BLaER1 (cell line): ENCODE data around the gene OPRM1.

Source experiments
- H3K27ac ChIP-seq: shearing (Covaris generic); formaldehyde crosslinking; 2 replicates; pipeline ENCODE4 v1.8.1; 2022
- H3K27me3 ChIP-seq: shearing (Covaris generic); formaldehyde crosslinking; 2 replicates; pipeline ENCODE4 v1.8.1; 2022
- H3K36me3 ChIP-seq: shearing (Covaris generic); formaldehyde crosslinking; 2 replicates; pipeline ENCODE4 v1.8.1; 2022
- H3K4me1 ChIP-seq: shearing (Covaris generic); formaldehyde crosslinking; 2 replicates; pipeline ENCODE4 v1.8.1; 2022
- H3K4me2 ChIP-seq: shearing (Covaris generic); formaldehyde crosslinking; 2 replicates; pipeline ENCODE4 v1.8.1; 2022
- H3K4me3 ChIP-seq: shearing (Covaris generic); formaldehyde crosslinking; 2 replicates; pipeline ENCODE4 v1.8.1; 2022
- H3K9ac ChIP-seq: shearing (Covaris generic); formaldehyde crosslinking; 2 replicates; pipeline ENCODE4 v1.8.1; 2022
- H3K9me3 ChIP-seq: shearing (Covaris generic); formaldehyde crosslinking; 2 replicates; pipeline ENCODE4 v1.8.1; 2022
- H4K20me1 ChIP-seq: shearing (Covaris generic); formaldehyde crosslinking; 2 replicates; pipeline ENCODE4 v1.8.1; 2022
- Cebpa-rat ChIP-seq: shearing (Covaris generic); IDR thresholded peaks from 2 replicates; pipeline ENCODE4 v1.8.1; 2022

OPRM1 gene

DNA sequence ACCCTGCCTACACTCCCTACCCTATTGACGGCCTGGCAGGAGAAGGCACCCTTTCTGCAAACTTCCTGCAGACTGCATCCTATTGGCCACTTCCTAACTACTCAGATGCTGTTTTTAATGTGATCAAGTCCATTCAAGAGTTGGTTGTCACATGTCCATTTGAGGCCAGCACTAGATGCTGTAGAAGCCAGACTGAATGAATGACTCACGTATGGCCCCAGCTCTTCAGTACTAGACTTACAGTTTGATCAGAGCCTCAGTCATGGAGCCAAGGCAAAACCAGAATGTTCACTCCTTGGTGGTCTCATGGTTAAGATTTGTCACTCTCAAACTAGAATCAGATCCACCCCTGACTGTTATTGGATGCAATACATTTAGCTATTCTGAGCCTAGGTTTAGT lies 101.7 kb downstream of the OPRM1 start:
- no peak overlapping the region for H3K27ac ChIP-seq
- H3K9ac ChIP-seq, result no peak overlapping the region
- no peaks in the 10 kb centered on the region for H4K20me1 ChIP-seq
- no peaks in the 10 kb centered on the region for H3K36me3 ChIP-seq
- no peaks in the 10 kb centered on the region for H3K9me3 ChIP-seq
- H3K4me2 ChIP-seq, result no peak overlapping the region
- no peak overlapping the region for H3K4me3 ChIP-seq
- no peak for TF ChIP-seq Cebpa-rat
- no peaks in the 10 kb centered on the region for H3K4me1 ChIP-seq
- no peaks in the 10 kb centered on the region for H3K27me3 ChIP-seq

DNA sequence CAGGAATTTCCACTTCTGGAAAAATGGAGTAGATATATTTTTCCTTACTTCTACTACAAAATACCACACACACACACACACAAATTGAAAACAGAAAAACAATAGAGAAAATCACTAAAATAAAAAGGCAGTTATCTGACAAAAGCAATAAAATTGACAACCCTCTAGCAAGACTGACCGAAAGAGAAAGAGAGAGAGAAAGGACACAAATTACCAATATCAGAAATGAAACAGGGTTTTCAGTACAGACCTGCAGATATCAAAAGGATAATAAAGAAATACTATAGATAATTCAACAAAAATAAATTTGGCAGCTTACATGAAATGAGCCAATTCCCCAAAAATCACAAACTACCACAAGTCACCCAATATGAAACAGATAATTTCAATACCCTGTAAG lies 104.7 kb downstream of the OPRM1 start:
- H3K27ac ChIP-seq, result no peak overlapping the region
- no peak overlapping the region for H3K4me2 ChIP-seq
- H4K20me1 ChIP-seq, result no peaks in the 10 kb centered on the region
- H3K4me3 ChIP-seq, result no peak overlapping the region
- no peak for TF ChIP-seq Cebpa-rat
- no peak overlapping the region for H3K9ac ChIP-seq
- H3K36me3 ChIP-seq, result no peaks in the 10 kb centered on the region
- H3K27me3 ChIP-seq, result no peaks in the 10 kb centered on the region
- no peaks in the 10 kb centered on the region for H3K9me3 ChIP-seq
- no peaks in the 10 kb centered on the region for H3K4me1 ChIP-seq

DNA sequence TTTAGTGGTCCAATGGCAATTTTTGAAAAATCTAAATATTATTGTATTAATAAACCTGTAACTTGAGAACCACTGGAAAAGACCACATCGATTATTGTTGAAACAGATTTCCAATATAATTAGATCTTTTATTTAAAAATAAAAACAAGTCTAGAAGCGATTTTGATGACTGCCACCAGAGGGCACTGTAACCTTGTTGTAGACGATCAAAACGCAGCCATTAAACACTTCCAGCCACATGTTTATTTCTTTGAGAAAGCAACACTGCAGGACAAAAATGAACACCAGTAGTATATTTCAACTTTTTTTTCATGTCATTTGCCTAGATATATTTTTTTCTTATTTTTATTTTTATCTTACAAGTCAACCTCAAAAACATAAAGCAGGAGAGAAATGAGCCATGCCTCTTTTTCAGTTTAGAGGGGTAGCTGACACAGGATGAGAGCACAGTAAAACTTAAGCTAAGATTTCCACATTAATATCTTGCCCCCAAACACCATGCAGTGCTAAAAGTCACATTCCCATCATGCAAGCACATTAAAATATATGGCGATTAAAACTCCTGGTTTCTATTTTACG lies 115.4 kb downstream of the OPRM1 start:
- Histone ChIP-seq H3K4me1 (peaks cover 30% of the 10 kb centered on the region), H3K9me3 (peaks cover 9% of the 10 kb centered on the region), H3K27ac (no peak overlapping the region), H3K36me3 (no peaks in the 10 kb centered on the region), H4K20me1 (no peaks in the 10 kb centered on the region), H3K4me3 (no peak overlapping the region), H3K4me2 (no peak overlapping the region), H3K27me3 (no peaks in the 10 kb centered on the region), H3K9ac (no peak overlapping the region)
- TF ChIP-seq Cebpa-rat, result no peak

DNA sequence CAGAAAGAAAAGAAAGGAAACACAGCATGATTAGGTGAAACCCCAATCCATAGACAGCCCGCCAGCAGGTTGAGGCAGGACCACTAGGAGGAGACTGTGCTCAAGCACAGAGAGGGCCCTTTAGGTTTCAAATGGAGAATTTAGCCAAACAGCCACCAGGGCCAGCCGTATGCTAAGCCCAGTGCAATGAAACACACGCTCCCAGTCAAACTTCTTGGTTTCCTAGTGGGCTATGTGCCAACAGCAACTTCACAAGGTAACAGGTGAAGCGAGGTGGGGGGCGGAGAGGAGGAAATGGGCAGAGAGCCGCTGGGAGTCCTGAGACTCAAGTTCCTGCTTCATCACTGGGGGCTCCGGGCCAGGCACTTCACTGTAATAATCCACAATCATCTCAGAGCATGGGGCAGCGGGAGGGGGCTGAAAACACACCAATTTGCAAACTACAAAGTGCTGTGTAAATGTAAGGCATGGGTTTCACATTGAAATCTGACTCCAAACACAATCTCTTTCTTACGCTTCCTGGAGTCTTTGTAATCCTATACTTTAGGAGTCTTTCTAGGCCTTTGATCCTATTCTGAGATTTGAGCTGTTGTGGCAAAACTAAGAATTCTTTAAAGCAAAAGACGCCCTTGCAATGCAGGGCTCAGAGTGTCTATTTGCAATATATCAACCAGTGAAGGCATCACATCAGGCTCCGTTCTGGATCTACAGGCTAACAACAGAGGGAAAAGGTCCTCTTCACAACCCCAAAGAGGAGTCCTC lies 117.3 kb downstream of the OPRM1 start:
- Histone ChIP-seq H3K27me3 (no peaks in the 10 kb centered on the region), H3K4me1 (peaks cover 25% of the 10 kb centered on the region), H3K9me3 (peaks cover 5% of the 10 kb centered on the region; the same call in 1 of the 2 replicates), H3K27ac (peak overlapping the region; percentile 62), H4K20me1 (no peaks in the 10 kb centered on the region), H3K9ac (peak overlapping the region; percentile 67; the same call in 1 of the 2 replicates), H3K4me2 (peak overlapping the region; percentile 70), H3K4me3 (peak overlapping the region; percentile 32; the same call in 1 of the 2 replicates), H3K36me3 (no peaks in the 10 kb centered on the region)
- TF ChIP-seq Cebpa-rat, result no peak

DNA sequence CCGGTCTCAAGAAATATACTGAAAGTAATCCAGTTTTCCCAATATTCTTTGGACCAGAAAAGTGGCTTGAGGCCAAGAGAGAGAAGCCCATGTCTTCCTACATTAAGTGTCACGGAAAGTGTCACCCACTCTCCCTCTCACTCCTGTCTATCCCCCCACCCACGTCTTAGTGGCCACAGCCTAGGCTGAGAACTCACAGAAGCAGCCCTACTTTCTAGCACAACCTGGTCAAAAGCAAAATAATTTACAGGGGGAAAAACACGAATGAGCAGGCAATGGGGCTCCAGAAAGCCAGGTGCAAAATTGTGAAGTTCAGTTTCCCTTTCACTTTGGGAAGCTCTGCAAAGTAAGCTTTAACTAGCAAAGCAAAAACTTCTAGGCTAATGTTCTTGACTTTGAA lies 118.0 kb downstream of the OPRM1 start:
- Histone ChIP-seq H3K4me3 (peak overlapping the region; percentile 32; the same call in 1 of the 2 replicates), H3K27me3 (no peaks in the 10 kb centered on the region), H3K36me3 (no peaks in the 10 kb centered on the region), H3K9ac (peak overlapping the region; percentile 67), H3K4me1 (peaks cover 28% of the 10 kb centered on the region), H3K9me3 (peaks cover 5% of the 10 kb centered on the region; the same call in 1 of the 2 replicates), H4K20me1 (no peaks in the 10 kb centered on the region), H3K4me2 (peak overlapping the region; percentile 70), H3K27ac (peak overlapping the region; percentile 62)
- TF ChIP-seq Cebpa-rat, result no peak

DNA sequence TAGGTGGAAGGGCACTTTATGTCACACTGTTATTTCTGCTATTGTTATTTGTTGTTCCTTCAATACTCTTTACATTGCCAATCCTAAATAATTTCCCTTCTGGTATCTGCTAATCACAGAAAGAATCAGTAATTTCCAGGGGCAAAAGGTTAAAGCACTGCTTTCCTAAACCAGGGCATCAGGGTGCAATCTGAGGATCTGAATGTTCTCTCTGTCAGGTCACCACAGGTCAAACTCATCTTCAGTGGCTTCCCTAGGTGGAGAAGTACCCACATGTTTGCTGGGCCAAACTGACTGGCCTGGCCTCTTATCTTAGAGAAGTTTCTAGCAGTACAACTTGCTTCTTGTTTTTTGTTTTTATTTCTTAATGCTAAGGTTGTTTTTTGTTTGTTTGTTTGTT lies 118.7 kb downstream of the OPRM1 start:
- TF ChIP-seq Cebpa-rat, result no peak
- Histone ChIP-seq H3K9me3 (peaks cover 5% of the 10 kb centered on the region; the same call in 1 of the 2 replicates), H3K4me1 (peaks cover 34% of the 10 kb centered on the region), H4K20me1 (no peaks in the 10 kb centered on the region), H3K36me3 (no peaks in the 10 kb centered on the region), H3K9ac (0 out of 2 replicates have a peak overlapping the region, but pooled peaks have one; percentile 67), H3K27me3 (no peaks in the 10 kb centered on the region), H3K27ac (peak overlapping the region; percentile 62), H3K4me3 (no peak overlapping the region), H3K4me2 (peak overlapping the region; percentile 70)

DNA sequence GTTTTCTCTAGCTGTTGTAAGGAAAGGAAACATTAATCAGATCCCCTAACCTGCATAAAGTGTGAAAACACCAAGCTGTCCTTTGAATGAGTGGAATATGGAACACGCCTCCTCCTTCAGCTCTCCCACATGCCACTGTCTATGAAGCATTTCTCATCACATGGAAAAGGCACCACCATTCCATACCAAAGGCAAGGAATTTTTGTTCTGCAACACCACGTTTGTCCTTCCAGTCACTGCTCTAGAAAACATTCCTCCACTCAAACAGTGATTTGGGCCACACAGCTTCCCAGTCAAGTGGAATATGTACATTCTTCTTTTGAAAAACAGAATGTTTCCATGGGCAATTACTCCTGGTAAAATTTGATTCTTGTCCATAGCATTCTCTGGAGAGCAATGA lies 120.1 kb downstream of the OPRM1 start:
- Histone ChIP-seq H3K27me3 (no peaks in the 10 kb centered on the region), H3K4me1 (peaks cover 45% of the 10 kb centered on the region), H3K4me2 (no peak overlapping the region), H4K20me1 (no peaks in the 10 kb centered on the region), H3K9me3 (peaks cover 10% of the 10 kb centered on the region; the same call in 1 of the 2 replicates), H3K27ac (no peak overlapping the region), H3K4me3 (no peak overlapping the region), H3K9ac (no peak overlapping the region), H3K36me3 (no peaks in the 10 kb centered on the region)
- no peak for TF ChIP-seq Cebpa-rat

DNA sequence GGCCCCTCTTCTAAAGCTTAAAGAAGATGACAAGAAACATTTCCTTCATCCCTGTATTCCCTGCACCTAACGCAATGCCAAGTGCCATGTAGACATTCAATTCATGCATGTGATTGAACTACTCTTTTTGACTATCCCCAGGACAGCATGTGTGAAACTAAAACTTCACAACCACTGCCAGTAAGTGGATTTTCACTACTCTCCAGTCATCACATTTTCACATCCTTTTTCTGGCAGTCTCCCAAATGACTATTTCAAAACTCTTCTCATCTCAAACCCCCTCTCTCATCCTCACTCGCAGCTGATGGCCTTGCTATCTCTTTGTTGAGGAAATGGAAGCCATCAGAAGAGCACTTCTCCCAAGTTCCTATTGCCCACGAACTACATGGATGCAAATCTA lies 122.6 kb downstream of the OPRM1 start:
- H3K9me3 ChIP-seq, result peaks cover 13% of the 10 kb centered on the region
- TF ChIP-seq Cebpa-rat, result no peak
- H3K4me1 ChIP-seq, result peaks cover 63% of the 10 kb centered on the region
- no peak overlapping the region for H3K27ac ChIP-seq
- no peak overlapping the region for H3K9ac ChIP-seq
- no peaks in the 10 kb centered on the region for H3K27me3 ChIP-seq
- H3K36me3 ChIP-seq, result no peaks in the 10 kb centered on the region; the same call in 1 of the 2 replicates
- H3K4me3 ChIP-seq, result no peak overlapping the region
- H3K4me2 ChIP-seq, result peak overlapping the region; percentile 16
- H4K20me1 ChIP-seq, result no peaks in the 10 kb centered on the region

DNA sequence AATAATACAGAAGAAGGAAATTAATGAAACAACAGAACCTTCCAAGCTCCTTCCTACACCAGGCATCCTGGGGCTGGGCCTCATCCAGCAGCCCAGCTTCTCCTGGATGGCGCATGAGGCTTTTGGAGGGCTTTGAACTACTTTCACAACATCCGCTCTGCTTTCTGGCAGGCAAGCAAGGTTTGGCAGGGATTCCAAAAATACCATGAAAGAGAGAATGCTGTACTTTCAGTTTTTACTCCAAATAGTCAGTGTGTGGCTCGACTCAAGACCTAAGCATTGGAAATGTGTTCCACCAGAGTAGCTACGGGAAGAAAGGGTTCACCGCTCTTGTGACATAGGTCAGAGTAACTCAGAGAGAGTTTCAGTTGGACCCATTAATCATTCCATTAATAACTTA lies 125.4 kb downstream of the OPRM1 start:
- Histone ChIP-seq H3K27me3 (no peaks in the 10 kb centered on the region), H3K27ac (peak overlapping the region; percentile 59), H4K20me1 (no peaks in the 10 kb centered on the region), H3K4me2 (peak overlapping the region; percentile 82), H3K9me3 (peaks cover 18% of the 10 kb centered on the region), H3K9ac (no peak overlapping the region), H3K36me3 (no peaks in the 10 kb centered on the region; the same call in 1 of the 2 replicates), H3K4me1 (peaks cover 71% of the 10 kb centered on the region), H3K4me3 (peak overlapping the region; percentile 17; the same call in 1 of the 2 replicates)
- TF ChIP-seq Cebpa-rat, result no peak

DNA sequence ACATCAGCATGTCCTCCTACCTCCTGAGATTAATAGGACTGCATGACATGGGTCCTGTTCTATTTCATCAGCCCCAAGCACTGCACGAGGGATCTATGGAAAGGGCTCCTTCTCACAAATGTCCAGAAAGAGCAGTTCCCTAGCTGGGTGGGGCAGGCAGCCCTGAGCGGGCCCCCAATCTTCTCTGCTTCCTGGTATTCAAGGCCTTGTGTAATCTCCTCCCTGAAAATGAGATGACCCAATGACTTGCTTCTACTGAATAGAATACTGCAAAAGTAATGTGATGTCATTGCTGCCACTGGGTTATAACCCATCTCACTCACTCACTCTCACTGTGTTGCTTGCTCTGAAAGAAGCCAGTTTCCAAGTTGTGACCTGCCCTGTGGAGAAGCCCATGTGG lies 126.4 kb downstream of the OPRM1 start:
- no peaks in the 10 kb centered on the region for H4K20me1 ChIP-seq
- TF ChIP-seq Cebpa-rat, result no peak
- no peaks in the 10 kb centered on the region for H3K27me3 ChIP-seq
- no peak overlapping the region for H3K4me3 ChIP-seq
- H3K9me3 ChIP-seq, result peaks cover 18% of the 10 kb centered on the region
- H3K36me3 ChIP-seq, result no peaks in the 10 kb centered on the region; the same call in 1 of the 2 replicates
- peaks cover 78% of the 10 kb centered on the region for H3K4me1 ChIP-seq
- no peak overlapping the region for H3K9ac ChIP-seq
- H3K27ac ChIP-seq, result peak overlapping the region; percentile 73; the same call in 1 of the 2 replicates
- peak overlapping the region; percentile 82 for H3K4me2 ChIP-seq
